ENCODE results near the gene DOCK2.

- TF ChIP-seq CTCF (IDR thresholded peaks at IDR 0.05 in 4 of 5, conservative IDR thresholded peaks at IDR 0.05 in 1 of 5) (no peak), POLR2A (IDR thresholded peaks at IDR 0.05) (no peak)
Measured at GRCh38 chr5:169765176-169765996, 128.3 kb downstream of the DOCK2 start.
